ENCODE measurements around the gene SREBF2.

The SREBF2 gene

GRCh38 chr22:41876675-41877074 is 43.8 kb downstream of the SREBF2 start:
- no peak for TF ChIP-seq CTCF (conservative IDR thresholded peaks at IDR 0.05; ENCODE audit: low read depth, low read length)
- no peak overlapping the region for H3K4me3 ChIP-seq (ENCODE audit: low read length)
- DNase-seq (ENCODE audit: low read depth) = no peak

DNA sequence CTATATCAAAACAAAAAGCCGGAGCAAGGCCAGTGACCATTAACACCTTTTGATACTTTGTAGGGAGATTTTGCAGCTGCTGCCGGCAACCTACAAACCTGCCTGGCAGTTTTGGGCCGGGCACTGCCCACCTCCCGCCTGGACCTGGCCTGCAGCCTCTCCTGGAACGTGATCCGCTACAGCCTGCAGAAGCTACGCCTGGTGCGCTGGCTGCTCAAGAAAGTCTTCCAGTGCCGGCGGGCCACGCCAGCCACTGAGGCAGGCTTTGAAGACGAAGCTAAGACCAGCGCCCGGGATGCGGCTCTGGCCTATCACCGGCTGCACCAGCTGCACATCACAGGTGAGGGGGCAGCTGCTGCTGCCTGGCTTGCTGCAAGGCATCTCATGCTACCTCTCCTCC is 47.7 kb downstream of the SREBF2 start:
- no peak overlapping the region for H3K4me3 ChIP-seq (ENCODE audit: low read length)
- no peak for TF ChIP-seq CTCF (conservative IDR thresholded peaks at IDR 0.05; ENCODE audit: low read depth, low read length)
- no peak for DNase-seq (ENCODE audit: low read depth)

- no peak overlapping the region for H3K4me3 ChIP-seq (ENCODE audit: low read length)
- no peak for TF ChIP-seq CTCF (conservative IDR thresholded peaks at IDR 0.05; ENCODE audit: low read depth, low read length)
- DNase-seq (ENCODE audit: low read depth) = no peak
Observed at GRCh38 chr22:41883400-41883799, 50.5 kb downstream of the SREBF2 start.

DNA sequence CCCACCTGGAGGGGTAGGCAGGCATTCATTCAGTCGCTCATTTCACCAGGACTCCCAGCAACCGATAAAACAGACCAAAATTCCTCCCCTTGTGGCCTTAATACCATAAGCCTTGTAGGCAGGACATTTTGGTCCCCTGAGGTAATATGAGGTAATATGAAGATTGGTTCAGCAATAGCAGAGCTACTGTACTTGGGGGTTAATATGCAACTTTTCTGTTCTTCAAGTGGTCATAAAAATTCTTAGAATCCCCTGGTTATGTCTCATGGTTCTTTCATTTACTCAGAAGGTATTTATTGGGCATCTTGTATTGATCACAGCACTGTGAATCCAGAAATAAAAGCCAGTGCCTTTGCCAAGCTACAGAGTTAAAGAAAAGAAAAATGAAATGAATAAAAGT is 52.2 kb downstream of the SREBF2 start:
- DNase-seq (ENCODE audit: low read depth) = no peak
- no peak for TF ChIP-seq CTCF (conservative IDR thresholded peaks at IDR 0.05; ENCODE audit: low read depth, low read length)
- H3K4me3 ChIP-seq (ENCODE audit: low read length) = no peak overlapping the region

GRCh38 chr22:41885516-41885915 is 52.6 kb downstream of the SREBF2 start:
- H3K4me3 ChIP-seq (ENCODE audit: low read length) = no peak overlapping the region
- TF ChIP-seq CTCF (conservative IDR thresholded peaks at IDR 0.05; ENCODE audit: low read depth, low read length) = no peak
- DNase-seq (ENCODE audit: low read depth) = no peak

DNA sequence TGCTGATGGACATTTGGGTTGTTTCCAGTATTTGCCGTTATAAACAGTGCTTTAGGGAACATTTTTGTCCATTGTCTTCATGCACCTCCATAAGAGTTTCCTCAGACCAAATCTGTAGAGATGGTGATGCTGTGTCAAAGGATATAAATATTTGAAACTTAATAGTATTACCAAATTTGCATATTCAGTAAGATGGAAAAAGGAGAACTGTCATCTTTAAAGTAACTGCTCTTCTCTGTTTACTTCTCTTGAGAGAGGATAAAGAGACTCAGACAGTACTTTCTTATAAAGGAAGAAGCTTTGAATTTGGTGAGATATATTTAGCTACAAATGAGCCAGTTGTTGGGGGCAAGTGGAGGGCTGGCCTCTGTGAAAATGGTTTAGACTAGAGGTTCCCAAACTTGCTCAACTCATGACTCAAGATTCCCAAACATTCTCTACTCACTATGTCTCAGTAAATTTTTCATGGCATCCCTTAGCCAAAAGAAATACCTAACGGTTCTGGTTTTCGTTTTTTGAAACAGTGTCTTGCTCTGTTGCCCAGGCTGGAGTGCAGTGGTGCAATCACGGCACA is 55.8 kb downstream of the SREBF2 start:
- no peak for DNase-seq (ENCODE audit: low read depth)
- no peak overlapping the region for H3K4me3 ChIP-seq (ENCODE audit: low read length)
- TF ChIP-seq CTCF (conservative IDR thresholded peaks at IDR 0.05; ENCODE audit: low read depth, low read length) = no peak

DNA sequence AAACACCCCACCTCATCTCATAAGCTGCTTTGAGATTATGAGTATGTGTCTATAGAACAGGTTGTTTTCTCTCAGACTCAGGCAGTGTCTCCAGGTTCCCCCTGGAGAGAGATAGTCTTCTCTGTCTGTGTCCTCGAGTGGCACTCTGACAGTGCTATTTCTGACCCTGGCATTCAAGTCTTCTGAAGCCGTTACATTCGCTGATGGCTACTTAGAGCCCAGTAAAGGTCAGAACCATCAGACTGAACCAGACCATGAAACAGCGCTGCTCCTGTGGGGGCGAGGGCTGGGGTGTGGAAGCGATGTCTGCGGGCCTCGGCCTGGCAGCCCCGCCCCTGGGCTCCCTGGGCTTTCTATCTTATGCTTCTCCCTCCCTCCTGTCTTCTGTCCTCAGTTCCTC is 58.5 kb downstream of the SREBF2 start:
- no peak overlapping the region for H3K4me3 ChIP-seq (ENCODE audit: low read length)
- DNase-seq (ENCODE audit: low read depth) = no peak
- TF ChIP-seq CTCF (conservative IDR thresholded peaks at IDR 0.05; ENCODE audit: low read depth, low read length) = no peak
